Ovary (tissue), 9 donors: ENCODE measurements around the gene KCNK7. TPM values are rescaled to one million over a fixed set of nuclear protein-coding genes. Genes with fewer than 3 reads are reported as not detected.

Experiments used
- DNase-seq, 5 donors: peaks; one replicate each; pipeline ENCODE4 v3.0.0-alpha.2; 2019 to 2020
- H3K27ac ChIP-seq, 2 donors: fragments of 200-600 bp; one replicate each; pipeline versions ENCODE4 v1.5.1 to v1.8.0; 2019 to 2022
- H3K27me3 ChIP-seq: fragments of 200-600 bp; one replicate; pipeline ENCODE4 v1.8.0; 2022
- H3K36me3 ChIP-seq: fragments of 200-600 bp; sonication (generic); one replicate; pipeline ENCODE4 v1.5.1; 2019
- H3K4me1 ChIP-seq: one replicate; pipeline ENCODE4 v1.8.1; 2013; ENCODE audit warnings: mild to moderate bottlenecking, moderate library complexity; ENCODE audit not compliant: insufficient read depth
- H3K4me3 ChIP-seq: fragments of 200-600 bp; sonication (generic); one replicate; pipeline ENCODE4 v1.5.1; 2017
- H3K9me3 ChIP-seq, 2 donors: fragments of 200-600 bp in 1 of 2; sonication (generic) in 1 of 2; one replicate each; pipeline versions ENCODE4 v1.5.1 to v1.8.1; 2013 to 2019; ENCODE audit warnings: mild to moderate bottlenecking in 1 of 2, moderate library complexity in 1 of 2
- CTCF ChIP-seq, 3 donors: fragments of 450-650 bp in 2 of 3; fragments of 200-600 bp in 1 of 3; IDR thresholded peaks; one replicate each; pipeline versions ENCODE4 v1.5.1 to v1.8.0; 2016 to 2022; ENCODE audit warnings: antibody characterized with exemption in 3 of 3, mild to moderate bottlenecking in 1 of 3
- EP300 ChIP-seq: sonication (generic); formaldehyde crosslinking; IDR thresholded peaks from one replicate; pipeline ENCODE4 v1.6.1; 2017; ENCODE audit warnings: antibody characterized with exemption
- POLR2A ChIP-seq: fragments of 450-650 bp; IDR thresholded peaks from one replicate; pipeline ENCODE4 v1.6.1; 2017; ENCODE audit warnings: antibody characterized with exemption, mild to moderate bottlenecking, moderate library complexity
- WGBS, 3 donors: extraction: QIAGEN DNeasy Blood & Tissue Kit in 1 of 3; methylation state at CpG; one replicate each; pipeline versions ENCODE4 v1.1.5 to v1.1.7; 2013 to 2017; 5-methylcytosine and 5-hydroxymethylcytosine counted together
- intact Hi-C, 4 donors: fragments of 100-400 bp; cut with DNase I; formaldehyde crosslinking; loops; one replicate each; pipeline versions ENCODE4 v1.11.0 to v1.15.1; 2022 to 2023
- polyA plus RNA-seq, 2 donors: library from polyadenylated mRNA; stranded (reverse); fragments of 200-250 nt in 1 of 2; fragments of 350-450 nt in 1 of 2; fragmentation: Illumina TruSeq in 1 of 2; extraction: RNeasy Lipid Tissue Mini Kit (QIAGEN cat#74804) in 1 of 2; gene quantifications; one replicate each; pipeline ENCODE4 v1.2.3, GENCODE V29; 2013 to 2014
- total RNA-seq, 7 donors: library from RNA; depleted of rRNA in 2 of 7; stranded (reverse); fragments of >200 nt in 2 of 7; fragmentation: NEBNext Ultra II Directional in 3 of 7; extraction: Animal tissue kit (Norgen Biotek cat#: 25700) in 3 of 7; gene quantifications; one replicate each; pipeline versions ENCODE4 v1.1.0 to v1.2.4, GENCODE V29; 2016 to 2023
- donor health status: DM: no; HTN: no; CAD: no; lungs with moderate emphysema.
- donor health status: DM: no; HTN: no; CAD: no.
- donor health status: Bipolar disorder and iron deficiency.
- donor health status: DM: yes; HTN: yes; CAD: no.
- donor health status: DM: no; HTN: no; CAD: no.
- donor health status: DM: yes; HTN: yes; CAD: no.

Gene KCNK7
- total and polyA plus RNA-seq, 9 donors, result 0.65 to 4.0 (median 1.2) TPM; not detected in 1

- peaks cover 21% of the 10 kb centered on the region for H3K4me1 ChIP-seq
- H3K9me3 ChIP-seq, result no peaks in the 10 kb centered on the region
- no peaks in the 10 kb centered on the region for H3K27me3 ChIP-seq
- 27 to 48% (median 36%) methylated on average over 3 of the region's 3 CpGs for WGBS, 3 donors
- TF ChIP-seq EP300 (no peak), POLR2A (no peak), CTCF (IDR thresholded peaks at IDR 0.05) (no peak)
- DNase-seq, result peak in 1 of 5 donors; percentile 28
- H3K27ac ChIP-seq, result no peak overlapping the region
- no peaks in the 10 kb centered on the region for H3K36me3 ChIP-seq
- intact Hi-C loops, result no loop called here
- H3K4me3 ChIP-seq, result no peak overlapping the region
Observed at GRCh38 chr11:65609229-65609628, 13.6 kb upstream of the KCNK7 start.

- 58 to 75% (median 61%) methylated on average over 37 of the region's 37 CpGs for WGBS, 3 donors
- intact Hi-C loops, result no loop called here
Observed at GRCh38 chr11:65607614-65608426, 12.2 kb upstream of the KCNK7 start.

GRCh38 chr11:65606876-65607613, 11.4 kb upstream of the KCNK7 start:
- peak; percentile 63 for TF ChIP-seq EP300
- peak; percentile 60 for TF ChIP-seq POLR2A
- TF ChIP-seq CTCF (IDR thresholded peaks at IDR 0.05), result no peak
- peak; percentile 95 to 98 (median 96) for DNase-seq
- H3K36me3 ChIP-seq, result no peaks in the 10 kb centered on the region
- 6 to 12% (median 9%) methylated on average over 41 to 67 of the region's 67 CpGs for WGBS, 3 donors
- H3K9me3 ChIP-seq, result no peaks in the 10 kb centered on the region
- peaks cover 7% of the 10 kb centered on the region for H3K4me1 ChIP-seq
- H3K27ac ChIP-seq, result peak overlapping the region; percentile 93
- no peaks in the 10 kb centered on the region for H3K27me3 ChIP-seq
- H3K4me3 ChIP-seq, result peak overlapping the region; percentile 36
- intact Hi-C loops, result no loop called here

More at GRCh38 chr11:65607614-65608426, 12.2 kb upstream of the KCNK7 start:
- no peaks in the 10 kb centered on the region for H3K27me3 ChIP-seq
- H3K4me3 ChIP-seq, result peak overlapping the region; percentile 36
- H3K9me3 ChIP-seq, result no peaks in the 10 kb centered on the region
- H3K4me1 ChIP-seq, result peaks cover 15% of the 10 kb centered on the region
- TF ChIP-seq CTCF (IDR thresholded peaks at IDR 0.05), result no peak
- TF ChIP-seq EP300, result no peak
- no peak for TF ChIP-seq POLR2A
- no peak for DNase-seq
- H3K36me3 ChIP-seq, result no peaks in the 10 kb centered on the region
- peak overlapping the region in 1 of 2 donors; percentile 47 for H3K27ac ChIP-seq

GRCh38 chr11:65604258-65604657, 8.7 kb upstream of the KCNK7 start:
- H3K9me3 ChIP-seq, result no peaks in the 10 kb centered on the region
- H3K36me3 ChIP-seq, result no peaks in the 10 kb centered on the region
- DNase-seq, result no peak
- intact Hi-C loops, result no loop called here
- H3K4me1 ChIP-seq, result peaks cover 5% of the 10 kb centered on the region
- no peak for TF ChIP-seq POLR2A
- no peak for TF ChIP-seq EP300
- TF ChIP-seq CTCF (IDR thresholded peaks at IDR 0.05), result no peak
- no peak overlapping the region for H3K4me3 ChIP-seq
- H3K27ac ChIP-seq, result no peak overlapping the region
- no peaks in the 10 kb centered on the region for H3K27me3 ChIP-seq
- WGBS, 3 donors, result 91 to 100% (median 100%) methylated on average over 1 of the region's 1 CpG
